Right lobe of liver (tissue), 6 donors: ENCODE results near the gene SLC37A1. TPM values are rescaled to one million over a fixed set of nuclear protein-coding genes. Genes with fewer than 3 reads are reported as not detected.

Experiments
- ATAC-seq, 4 donors: fragments of 200-7000 bp; cut with Tn5 transposase; one replicate each; pipeline ENCODE4 v1.9.1; 2020; ENCODE audit warnings: mild to moderate bottlenecking in 4 of 4, moderate library complexity in 4 of 4
- DNase-seq, 3 donors: peaks; one replicate each; pipeline ENCODE4 v3.0.0-alpha.2; 2020
- H3K27ac ChIP-seq, 3 donors: fragments of 200-600 bp; one replicate each; pipeline ENCODE4 v1.8.0; 2022
- H3K27me3 ChIP-seq, 2 donors: fragments of 200-600 bp; one replicate each; pipeline ENCODE4 v1.8.0; 2022
- H3K36me3 ChIP-seq, 4 donors: fragments of 200-600 bp; sonication (generic) in 1 of 4; one replicate each; pipeline versions ENCODE4 v1.5.1 to v1.8.0; 2017 to 2022; ENCODE audit warnings: control low read depth in 1 of 4
- H3K4me1 ChIP-seq, 4 donors: fragments of 200-600 bp; sonication (generic) in 1 of 4; one replicate each; pipeline versions ENCODE4 v1.5.1 to v1.8.0; 2017 to 2022; ENCODE audit warnings: control low read depth in 1 of 4
- H3K4me3 ChIP-seq, 3 donors: fragments of 200-600 bp; one replicate each; pipeline ENCODE4 v1.8.0; 2022
- H3K9me3 ChIP-seq, 4 donors: fragments of 200-600 bp; sonication (generic) in 1 of 4; one replicate each; pipeline versions ENCODE4 v1.5.1 to v1.8.0; 2017 to 2022; ENCODE audit warnings: control low read depth in 1 of 4
- CTCF ChIP-seq, 4 donors: fragments of 200-600 bp in 3 of 4; fragments of 450-650 bp in 1 of 4; IDR thresholded peaks; one replicate each; pipeline versions ENCODE4 v1.5.1 to v1.8.0; 2016 to 2022; ENCODE audit warnings: antibody characterized with exemption in 4 of 4, mild to moderate bottlenecking in 2 of 4
- POLR2A ChIP-seq: fragments of 450-650 bp; IDR thresholded peaks from one replicate; pipeline ENCODE4 v1.6.1; 2017; ENCODE audit warnings: antibody characterized with exemption, mild to moderate bottlenecking
- WGBS: methylation state at CpG from one replicate; pipeline ENCODE4 v1.1.6; 2018; ENCODE audit warnings: low coverage, low lambda C conversion rate; ENCODE audit not compliant: insufficient coverage; ENCODE audit errors: missing lambda C conversion rate; 5-methylcytosine and 5-hydroxymethylcytosine counted together
- intact Hi-C, 2 donors: fragments of 100-400 bp; cut with DNase I; formaldehyde crosslinking; loops; one replicate each; pipeline versions ENCODE4 v1.11.2 to v1.14.1; 2022
- total RNA-seq, 6 experiments: library from RNA; depleted of rRNA in 2 of 6; stranded (reverse); fragments of >200 nt in 2 of 6; fragmentation: NEBNext Ultra II Directional in 3 of 6; extraction: Animal tissue kit (Norgen Biotek cat#: 25700) in 3 of 6; gene quantifications; one replicate each; pipeline versions ENCODE4 v1.1.0 to v1.2.4, GENCODE V29; 2016 to 2023
- donor health status: DM: no; HTN: yes; CAD: no.
- donor health status: DM: no; HTN: no; CAD: no.
- donor health status: DM: no; HTN: no; CAD: no.
- donor health status: DM: no; HTN: yes; CAD: no.
- donor health status: DM: no; HTN: yes; CAD: no.

Gene SLC37A1
- total RNA-seq, 6 experiments from 2014 or later, result 2.5 to 10.8 (median 6.2) TPM

- peak in 1 of 3 donors; percentile 14 for DNase-seq
- Histone ChIP-seq H3K36me3 (peaks cover 0 to 2% (median 0%) of the 10 kb centered on the region in 4 donors), H3K27me3 (no peaks in the 10 kb centered on the region), H3K9me3 (no peaks in the 10 kb centered on the region), H3K27ac (no peak overlapping the region), H3K4me1 (no peaks in the 10 kb centered on the region), H3K4me3 (no peak overlapping the region)
- ATAC-seq, result no peak
- intact Hi-C loops, result no loop called here
- WGBS, result 93% methylated on average over 5 of the region's 8 CpGs
- TF ChIP-seq CTCF (IDR thresholded peaks at IDR 0.05) (no peak), POLR2A (no peak)
These were observed 61.5 kb downstream of the SLC37A1 start for GRCh38 chr21:42575111-42575510.

GRCh38 chr21:42576639-42577038 lies 63.0 kb downstream of the SLC37A1 start:
- no peaks in the 10 kb centered on the region for H3K9me3 ChIP-seq
- no peaks in the 10 kb centered on the region for H3K4me1 ChIP-seq
- H3K36me3 ChIP-seq, result peaks cover 0 to 2% (median 0%) of the 10 kb centered on the region in 4 donors
- no peak overlapping the region for H3K4me3 ChIP-seq
- H3K27ac ChIP-seq, result no peak overlapping the region
- WGBS, result 100% methylated on average over 1 of the region's 1 CpG
- intact Hi-C loops, result no loop called here
- H3K27me3 ChIP-seq, result no peaks in the 10 kb centered on the region
- no peak for ATAC-seq
- TF ChIP-seq POLR2A (no peak), CTCF (IDR thresholded peaks at IDR 0.05) (no peak)
- DNase-seq, result no peak

- 92% methylated on average over 3 of the region's 9 CpGs for WGBS
- ATAC-seq (no peak), DNase-seq (peak in 1 of 3 donors; percentile 33)
- H3K36me3 ChIP-seq, result peaks cover 0 to 2% (median 0%) of the 10 kb centered on the region in 4 donors
- intact Hi-C loops, result no loop called here
- no peak overlapping the region for H3K4me3 ChIP-seq
- no peak overlapping the region for H3K27ac ChIP-seq
- H3K9me3 ChIP-seq, result no peaks in the 10 kb centered on the region
- TF ChIP-seq POLR2A (no peak), CTCF (IDR thresholded peaks at IDR 0.05) (no peak)
- H3K4me1 ChIP-seq, result no peaks in the 10 kb centered on the region
- no peaks in the 10 kb centered on the region for H3K27me3 ChIP-seq
These were observed 64.4 kb downstream of the SLC37A1 start for GRCh38 chr21:42578034-42578433.

GRCh38 chr21:42578761-42579415 lies 65.2 kb downstream of the SLC37A1 start:
- peak in 2 of 3 donors; percentile 34 to 46 for DNase-seq
- no peaks in the 10 kb centered on the region for H3K27me3 ChIP-seq
- intact Hi-C loops, result no loop called here
- H3K36me3 ChIP-seq, result peaks cover 0 to 2% (median 0%) of the 10 kb centered on the region in 4 donors
- 92% methylated on average over 8 of the region's 12 CpGs for WGBS
- no peak overlapping the region for H3K27ac ChIP-seq
- no peak for TF ChIP-seq POLR2A
- no peak for TF ChIP-seq CTCF (IDR thresholded peaks at IDR 0.05)
- no peak overlapping the region for H3K4me3 ChIP-seq
- no peaks in the 10 kb centered on the region for H3K4me1 ChIP-seq
- H3K9me3 ChIP-seq, result no peaks in the 10 kb centered on the region
- no peak for ATAC-seq
